Measurements from ENCODE around the gene DEDD2.

The DEDD2 gene

GRCh38 chr19:42219812-42220750, 2.6 kb upstream of the DEDD2 start, which contains the start of gene ZNF526:
Gene ZNF526, plus strand, starts transcription at chr19:42220312. Its CDS starts 4,092 bp downstream, at chr19:42224404.
- DNase-seq (ENCODE audit: insufficient read length) (peak; percentile 100), FAIRE-seq (peak; percentile 99)
- TF ChIP-seq POLR2A (IDR thresholded peaks at IDR 0.05; ENCODE audit: low read depth, low read length) (peak; percentile 86), TAF1 (IDR thresholded peaks at IDR 0.05; ENCODE audit: borderline replicate concordance, low read depth, low read length) (peak; percentile 18; the same call in 1 of the 2 replicates), POLR2AphosphoS5 (IDR thresholded peaks at IDR 0.05; ENCODE audit: low read depth, low read length) (peak; percentile 79)

GRCh38 chr19:42216653-42217519, 591 bp downstream of the DEDD2 start:
- no peak for DNase-seq (ENCODE audit: insufficient read length)
- no peak for FAIRE-seq
- no peak for TF ChIP-seq POLR2A (IDR thresholded peaks at IDR 0.05; ENCODE audit: low read depth, low read length)
- no peak for TF ChIP-seq TAF1 (IDR thresholded peaks at IDR 0.05; ENCODE audit: borderline replicate concordance, low read depth, low read length)
- TF ChIP-seq POLR2AphosphoS5 (IDR thresholded peaks at IDR 0.05; ENCODE audit: low read depth, low read length), result no peak

DNA sequence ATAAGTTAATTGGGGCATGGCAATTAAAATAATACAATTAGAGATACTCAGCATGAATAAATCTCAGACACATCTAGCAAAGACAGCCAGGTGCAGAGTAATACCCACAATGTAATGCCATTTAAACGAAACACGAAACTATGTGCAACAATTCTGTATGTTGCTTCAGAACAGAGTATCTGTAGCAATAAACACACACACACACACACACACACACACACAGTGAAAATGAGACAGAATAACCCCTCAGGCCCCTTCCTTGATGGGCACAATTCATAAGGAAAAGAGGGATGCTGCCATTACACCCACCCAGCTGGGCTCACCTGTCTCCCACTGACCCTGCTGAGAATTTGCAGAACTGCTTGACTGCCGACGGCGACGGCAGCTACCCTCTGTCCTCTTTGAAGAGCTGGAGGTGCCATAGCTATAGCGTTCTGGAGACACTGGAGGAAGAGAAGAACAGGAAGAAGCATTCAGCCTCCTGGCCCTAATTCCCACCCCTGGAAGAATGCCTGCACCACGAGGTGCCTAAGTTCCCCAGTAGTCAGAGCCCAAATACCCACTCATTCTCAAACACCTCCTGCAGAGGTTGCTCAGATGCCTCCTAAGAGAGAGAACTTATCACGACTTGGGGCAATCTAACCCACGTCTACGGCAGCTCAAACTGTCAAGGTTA, 2.5 kb downstream of the DEDD2 start:
- FAIRE-seq, result no peak
- TF ChIP-seq POLR2AphosphoS5 (IDR thresholded peaks at IDR 0.05; ENCODE audit: low read depth, low read length) (no peak), POLR2A (IDR thresholded peaks at IDR 0.05; ENCODE audit: low read depth, low read length) (no peak), TAF1 (IDR thresholded peaks at IDR 0.05; ENCODE audit: borderline replicate concordance, low read depth, low read length) (no peak)
- DNase-seq (ENCODE audit: insufficient read length), result no peak

DNA sequence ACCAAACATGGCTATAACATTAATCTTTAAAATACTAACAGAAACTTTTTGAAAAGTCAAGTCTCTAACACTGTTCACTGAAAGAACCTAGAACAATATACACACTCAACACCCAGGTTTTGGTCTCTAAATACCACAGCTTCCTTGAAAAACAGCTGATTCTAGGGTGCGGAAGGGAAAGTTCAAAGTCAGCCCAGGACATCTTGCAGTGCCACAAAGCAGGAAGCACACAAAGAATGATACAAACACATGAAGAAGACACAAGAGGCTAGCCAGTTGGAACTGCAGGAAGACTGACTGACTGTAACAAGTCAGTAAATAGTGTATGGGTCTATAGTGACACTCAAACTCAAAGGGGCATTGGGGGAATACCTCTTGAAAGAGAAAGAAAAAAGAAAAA, 4.6 kb downstream of the DEDD2 start:
- DNase-seq (ENCODE audit: insufficient read length) (no peak), FAIRE-seq (no peak)
- no peak for TF ChIP-seq POLR2A (IDR thresholded peaks at IDR 0.05; ENCODE audit: low read depth, low read length)
- no peak for TF ChIP-seq POLR2AphosphoS5 (IDR thresholded peaks at IDR 0.05; ENCODE audit: low read depth, low read length)
- no peak for TF ChIP-seq TAF1 (IDR thresholded peaks at IDR 0.05; ENCODE audit: borderline replicate concordance, low read depth, low read length)

- FAIRE-seq, result no peak
- no peak for TF ChIP-seq TAF1 (IDR thresholded peaks at IDR 0.05; ENCODE audit: borderline replicate concordance, low read depth, low read length)
Observed at GRCh38 chr19:42208612-42209011, 8.9 kb downstream of the DEDD2 start.

DNA sequence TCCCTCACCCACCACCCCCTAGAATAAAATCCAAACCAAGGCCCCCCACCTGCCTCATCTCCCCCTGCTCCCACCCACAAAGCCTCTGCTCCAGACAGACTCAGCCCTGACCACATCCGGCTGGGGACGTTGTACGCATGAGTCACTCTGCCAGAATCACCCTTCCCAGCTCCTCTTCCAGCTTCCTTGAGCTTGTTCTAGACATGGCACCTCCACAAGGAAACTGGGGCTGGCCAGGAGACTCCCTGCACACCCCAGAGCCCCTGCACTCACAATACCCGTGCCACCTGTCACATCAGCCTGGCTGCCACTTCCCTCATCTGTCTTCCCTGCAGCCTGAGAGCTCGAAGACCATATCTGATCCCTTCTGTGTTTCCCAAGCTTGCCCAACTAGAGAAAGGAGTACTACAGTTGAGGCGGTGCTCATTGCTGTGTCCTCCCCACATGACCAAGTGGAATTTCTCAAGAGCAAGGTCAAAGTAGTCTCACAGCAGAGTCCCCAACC, 9.7 kb downstream of the DEDD2 start:
- TF ChIP-seq TAF1 (IDR thresholded peaks at IDR 0.05; ENCODE audit: borderline replicate concordance, low read depth, low read length), result no peak
- TF ChIP-seq POLR2A (IDR thresholded peaks at IDR 0.05; ENCODE audit: low read depth, low read length), result no peak
- no peak for TF ChIP-seq POLR2AphosphoS5 (IDR thresholded peaks at IDR 0.05; ENCODE audit: low read depth, low read length)
- DNase-seq (ENCODE audit: insufficient read length), result no peak
- no peak for FAIRE-seq

More at GRCh38 chr19:42208612-42209011, 8.9 kb downstream of the DEDD2 start:
- DNase-seq (ENCODE audit: insufficient read length), result no peak

- TF ChIP-seq TAF1 (IDR thresholded peaks at IDR 0.05; ENCODE audit: borderline replicate concordance, low read depth, low read length) (no peak), POLR2A (IDR thresholded peaks at IDR 0.05; ENCODE audit: low read depth, low read length) (no peak), POLR2AphosphoS5 (IDR thresholded peaks at IDR 0.05; ENCODE audit: low read depth, low read length) (no peak)
- DNase-seq (ENCODE audit: insufficient read length), result no peak
- no peak for FAIRE-seq
Observed at GRCh38 chr19:42206871-42207755, 10.4 kb downstream of the DEDD2 start.

- FAIRE-seq, result no peak
- TF ChIP-seq TAF1 (IDR thresholded peaks at IDR 0.05; ENCODE audit: borderline replicate concordance, low read depth, low read length) (no peak), POLR2AphosphoS5 (IDR thresholded peaks at IDR 0.05; ENCODE audit: low read depth, low read length) (no peak), POLR2A (IDR thresholded peaks at IDR 0.05; ENCODE audit: low read depth, low read length) (no peak)
- DNase-seq (ENCODE audit: insufficient read length), result no peak
Observed at GRCh38 chr19:42204664-42205063, 12.8 kb downstream of the DEDD2 start.

- no peak for TF ChIP-seq POLR2AphosphoS5 (IDR thresholded peaks at IDR 0.05; ENCODE audit: low read depth, low read length)
- no peak for TF ChIP-seq TAF1 (IDR thresholded peaks at IDR 0.05; ENCODE audit: borderline replicate concordance, low read depth, low read length)
- no peak for TF ChIP-seq POLR2A (IDR thresholded peaks at IDR 0.05; ENCODE audit: low read depth, low read length)
- FAIRE-seq (no peak), DNase-seq (ENCODE audit: insufficient read length) (no peak)
Observed at GRCh38 chr19:42203700-42204099, 13.8 kb downstream of the DEDD2 start.

DNA sequence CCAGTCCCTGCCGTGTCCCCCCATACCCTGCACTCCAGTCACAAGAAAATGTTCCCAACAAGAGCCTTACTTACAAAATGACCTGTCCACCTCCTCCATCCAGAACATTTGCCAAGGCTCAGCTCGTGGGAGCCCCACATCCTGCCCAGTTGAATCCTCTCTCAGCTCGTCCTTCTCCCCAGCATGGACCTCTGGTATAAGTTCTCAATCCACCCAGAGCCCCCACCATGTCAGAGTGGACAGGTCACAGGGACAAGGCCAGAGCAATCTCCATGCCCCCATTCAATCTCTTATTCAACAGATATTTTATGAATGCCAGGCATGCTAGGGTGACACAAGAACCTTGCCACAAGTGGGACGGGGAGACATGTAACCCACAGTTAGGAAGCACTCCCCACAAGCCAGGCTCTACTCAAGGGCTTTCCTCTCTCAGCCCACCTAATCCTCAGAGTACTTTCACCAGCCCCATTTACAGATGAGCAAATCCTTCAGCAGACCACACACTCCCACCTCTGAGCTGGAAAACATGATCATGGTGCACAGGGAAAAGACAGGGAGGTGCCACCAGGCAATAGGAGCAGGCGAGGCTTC, 15.1 kb downstream of the DEDD2 start:
- DNase-seq (ENCODE audit: insufficient read length) (no peak), FAIRE-seq (no peak)
- TF ChIP-seq TAF1 (IDR thresholded peaks at IDR 0.05; ENCODE audit: borderline replicate concordance, low read depth, low read length), result no peak
- no peak for TF ChIP-seq POLR2A (IDR thresholded peaks at IDR 0.05; ENCODE audit: low read depth, low read length)
- no peak for TF ChIP-seq POLR2AphosphoS5 (IDR thresholded peaks at IDR 0.05; ENCODE audit: low read depth, low read length)

Measured in GM12892 (cell line).